Measurements from ENCODE around the gene GTF2B.
"Not testable (repeated sequence)": the region's sequence is repeated elsewhere in the genome, so short reads cannot be mapped to it uniquely, and the experiment has no call there.

The GTF2B gene

DNA sequence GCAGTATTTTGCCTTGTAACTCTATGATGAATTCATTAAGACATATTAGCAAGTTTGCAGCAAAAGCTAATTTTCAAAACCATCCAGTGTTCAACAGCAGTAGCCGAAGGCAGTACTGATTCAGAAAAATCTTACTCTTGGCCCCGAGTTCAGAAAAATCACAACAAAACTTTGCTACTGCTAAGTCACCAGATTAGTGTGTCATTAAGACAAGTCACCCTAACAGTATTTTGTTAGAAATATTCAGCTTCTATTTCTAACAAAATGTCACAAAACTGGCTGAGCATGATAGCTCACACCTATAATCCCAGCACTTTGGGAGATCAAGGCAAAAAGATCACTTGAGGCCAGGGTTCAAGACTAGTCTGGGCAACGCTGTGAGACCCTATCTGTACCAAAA is 8.2 kb downstream of the GTF2B start:
- DNase-seq, result no peak

DNA sequence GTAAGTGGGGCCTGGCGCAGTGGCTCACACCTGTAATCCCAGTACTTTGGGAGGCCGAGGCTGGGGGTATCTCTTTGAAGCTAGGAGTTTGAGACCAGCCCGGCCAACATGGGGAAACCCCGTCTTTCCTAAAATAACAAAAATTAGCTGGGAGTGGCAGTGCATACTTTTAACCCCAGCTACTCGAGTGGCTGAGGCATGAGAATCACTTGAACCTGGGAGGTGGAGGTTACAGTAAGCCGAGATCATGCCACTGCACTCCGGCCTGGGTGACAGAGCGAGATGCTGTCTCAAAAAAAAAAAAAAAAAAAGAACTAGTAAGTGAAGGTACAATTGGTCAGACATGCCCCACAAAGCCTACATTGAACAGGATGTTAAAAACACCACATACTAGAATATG is 10.7 kb downstream of the GTF2B start:
- DNase-seq, result not testable (repeated sequence)

DNA sequence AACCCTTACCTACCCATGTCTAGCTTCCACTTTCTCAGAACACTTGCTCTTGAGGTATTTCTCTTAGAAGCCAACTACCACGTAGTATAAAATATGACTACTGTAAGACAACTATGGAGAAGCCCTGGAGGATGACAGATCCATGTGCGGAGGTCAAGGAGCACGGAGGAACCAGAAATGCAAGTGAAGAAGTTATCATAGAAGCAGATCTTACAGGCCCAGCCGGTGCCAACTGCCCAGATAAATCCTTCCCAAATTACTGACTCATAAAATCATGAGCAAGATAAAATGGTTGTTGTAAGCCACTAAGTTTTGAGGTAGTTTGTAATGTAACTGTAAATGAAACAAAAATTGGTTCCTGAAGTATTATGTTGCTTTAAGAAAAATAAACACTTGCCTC is 12.6 kb downstream of the GTF2B start:
- no peak for DNase-seq

- no peak for DNase-seq
These were observed 13.5 kb downstream of the GTF2B start for GRCh38 chr1:88877911-88878310.

- no peak for DNase-seq
These were observed 14.0 kb downstream of the GTF2B start for GRCh38 chr1:88877382-88877825.

DNA sequence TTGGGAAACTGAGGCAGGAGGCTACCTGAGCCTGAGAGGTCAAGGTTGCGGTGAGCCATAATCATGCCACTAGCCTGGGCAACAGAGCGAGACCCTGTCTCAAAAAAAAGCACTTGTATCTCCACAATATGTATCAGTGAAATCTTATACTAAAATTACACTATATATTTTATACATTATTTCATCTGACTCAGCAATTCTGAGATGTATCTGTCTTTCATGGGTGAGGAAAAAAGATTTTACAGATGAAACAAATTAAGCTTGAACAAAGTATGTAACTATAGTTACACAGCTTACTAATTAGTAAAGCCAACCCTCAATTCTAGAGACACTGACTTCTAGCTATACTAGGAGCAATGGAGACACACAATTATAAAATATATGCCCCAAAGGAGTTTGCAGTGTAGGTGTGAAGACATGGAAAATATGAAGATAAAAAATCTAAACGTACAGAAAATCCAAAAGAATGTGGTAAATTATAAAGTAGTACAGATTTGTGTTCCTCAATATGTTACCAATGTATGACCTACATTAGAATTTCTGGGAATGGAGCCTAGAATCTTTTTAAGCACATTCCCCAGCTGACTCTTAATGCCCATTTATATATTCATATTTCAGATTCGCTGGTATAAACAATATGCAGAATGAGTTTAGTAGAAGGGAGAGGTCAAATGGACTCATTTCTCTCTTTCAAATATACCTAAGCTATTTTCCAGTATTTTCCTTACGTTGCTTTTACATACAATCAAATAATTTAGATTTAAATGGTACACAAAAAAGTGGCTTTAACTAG is 14.6 kb downstream of the GTF2B start:
- no peak for DNase-seq

GRCh38 chr1:88875595-88875994 is 15.8 kb downstream of the GTF2B start:
- no peak for DNase-seq

- DNase-seq, result no peak
These were observed 17.5 kb downstream of the GTF2B start for GRCh38 chr1:88873737-88874349.

DNA sequence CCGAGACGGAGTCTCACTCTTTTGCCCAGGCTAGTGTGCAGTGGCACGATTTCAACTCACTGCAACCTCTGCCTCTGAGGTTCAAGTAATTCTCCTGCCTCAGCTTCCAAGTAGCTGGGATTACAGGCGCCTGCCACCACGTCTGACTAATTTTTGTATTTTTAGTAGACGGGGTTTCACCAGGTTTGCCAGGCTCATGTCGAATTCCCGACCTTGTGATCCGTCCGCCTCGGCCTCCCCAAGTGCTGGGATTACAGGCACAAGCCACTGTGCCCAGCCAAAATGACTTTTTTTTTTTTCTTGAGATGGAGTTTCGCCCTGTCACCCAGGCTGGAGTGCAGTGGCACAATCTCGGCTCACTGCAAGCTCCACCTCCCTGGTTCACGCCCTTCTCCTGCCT is 21.7 kb downstream of the GTF2B start:
- not testable (repeated sequence) for DNase-seq

GRCh38 chr1:88867743-88868521 is 23.4 kb downstream of the GTF2B start:
- DNase-seq, result no peak

DNA sequence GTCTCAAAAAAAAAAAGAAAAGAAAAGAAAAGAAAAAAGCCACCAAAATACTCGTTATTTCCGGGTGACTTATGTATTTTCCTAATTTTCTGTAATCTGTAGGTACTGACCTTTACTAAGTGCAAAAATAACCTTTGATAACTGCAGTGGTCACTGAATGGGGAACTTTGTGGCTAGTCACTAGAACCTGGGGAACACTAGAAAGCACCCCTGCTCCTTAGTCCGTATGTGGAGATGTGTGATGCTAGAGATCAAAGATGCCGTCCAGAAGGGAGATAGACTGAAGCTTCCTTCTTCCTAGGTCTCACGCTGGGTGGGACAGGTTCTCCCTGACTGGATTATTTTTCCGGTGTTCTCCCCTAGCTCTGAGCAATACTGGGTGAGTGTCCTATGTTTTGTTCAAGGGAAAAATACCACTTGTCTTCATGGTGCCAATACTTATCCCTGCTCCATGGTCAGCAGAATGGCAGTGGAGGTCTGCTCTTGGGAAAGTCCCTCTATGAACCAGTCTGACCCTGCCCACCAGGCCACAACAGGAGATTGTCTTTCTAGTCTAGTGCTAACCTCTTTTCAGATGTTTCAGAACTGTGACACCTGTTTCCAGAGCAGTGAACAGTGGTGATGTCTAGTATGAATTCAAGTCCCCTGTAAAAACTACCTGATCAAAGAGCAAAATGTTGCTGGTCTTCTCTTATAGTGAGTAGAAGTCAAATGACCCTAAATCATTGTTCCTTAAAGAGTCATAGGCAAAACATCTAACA is 39.9 kb downstream of the GTF2B start:
- no peak for DNase-seq

DNA sequence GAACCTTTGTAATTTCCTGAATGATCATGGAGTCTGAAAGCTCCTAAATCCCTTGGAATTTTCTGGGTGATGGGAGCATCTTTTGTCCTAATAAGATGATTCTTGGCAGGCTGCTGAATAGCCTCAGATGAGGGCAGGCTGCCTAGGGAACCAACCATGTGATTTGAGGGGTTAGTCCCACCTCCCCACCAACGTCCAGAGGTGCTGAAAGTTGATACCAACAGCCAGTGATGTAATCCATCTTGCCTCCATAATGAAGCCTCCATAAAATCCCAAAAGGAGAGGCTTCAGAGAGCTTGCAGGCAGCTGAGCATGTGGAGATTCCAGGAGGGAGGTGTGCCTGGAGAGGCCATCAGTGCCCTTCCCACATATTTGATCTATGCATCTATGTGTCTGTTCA is 43.7 kb downstream of the GTF2B start:
- DNase-seq, result no peak

DNA sequence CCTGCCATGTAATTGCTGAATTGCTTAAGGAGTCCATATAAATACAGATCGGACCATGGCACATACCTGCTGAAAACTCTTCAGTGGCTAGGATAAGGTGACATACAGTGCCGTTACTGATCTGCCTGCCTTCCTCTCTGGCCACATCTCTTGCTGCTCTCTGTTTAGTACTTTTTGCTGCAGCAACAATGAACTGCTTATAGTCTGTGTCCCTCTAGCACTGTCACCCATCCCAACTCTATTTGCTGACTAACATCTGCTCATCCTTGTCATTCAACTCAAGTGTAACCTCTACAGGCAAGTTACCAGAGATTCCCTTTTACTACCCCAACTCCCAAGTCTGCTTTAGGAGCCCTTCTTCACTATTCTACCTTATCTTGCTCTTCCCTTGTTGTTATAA is 65.6 kb downstream of the GTF2B start:
- DNase-seq, result no peak

GRCh38 chr1:88819642-88820041 is 71.7 kb downstream of the GTF2B start:
- not testable (repeated sequence) for DNase-seq

GRCh38 chr1:88813471-88813870 is 77.9 kb downstream of the GTF2B start:
- no peak for DNase-seq

- DNase-seq, result no peak
These were observed 79.0 kb downstream of the GTF2B start for GRCh38 chr1:88812366-88812765.

DNA sequence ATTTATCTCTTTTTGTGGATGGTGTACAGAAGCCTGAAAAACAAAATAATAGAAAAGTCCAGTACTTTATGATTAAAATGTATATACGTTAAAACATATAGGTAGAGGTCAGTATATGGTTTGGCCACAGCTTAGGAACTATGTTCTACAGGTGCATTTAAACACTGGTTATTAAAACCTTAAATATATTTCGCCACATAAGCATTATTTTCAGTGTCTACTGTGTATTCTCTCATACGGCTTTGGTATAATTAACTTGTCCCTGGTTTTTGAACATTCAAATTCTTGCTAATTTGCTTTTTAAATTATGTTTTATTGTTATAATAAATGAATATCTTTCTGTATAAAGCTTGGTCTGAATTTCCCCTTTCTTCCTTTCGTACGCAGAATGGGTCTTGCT is 87.9 kb downstream of the GTF2B start:
- no peak for DNase-seq

DNA sequence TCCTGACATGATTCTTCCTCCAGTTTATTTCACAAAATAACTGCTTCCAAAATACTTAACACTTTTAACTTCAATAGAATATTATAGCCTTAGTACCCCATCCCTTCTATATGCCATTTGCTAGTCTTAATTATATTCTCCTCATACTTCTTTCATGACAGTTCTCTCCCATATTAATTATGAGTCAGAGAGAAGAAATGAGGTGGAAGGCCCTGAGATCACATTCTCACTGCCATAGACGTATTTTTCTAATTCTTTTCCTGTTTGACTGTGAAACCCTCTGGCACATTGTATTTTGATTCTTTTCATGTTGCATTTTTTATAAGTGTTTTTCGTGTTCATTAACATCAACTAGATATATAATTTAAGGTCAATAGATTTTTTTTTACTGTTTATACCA is 88.4 kb downstream of the GTF2B start:
- DNase-seq, result no peak

Measured in GDM1 (cell line).